ENCODE measurements around the gene KCNH4.

GRCh38 chr17:42114118-42114517, 66.8 kb downstream of the KCNH4 start:
- TF ChIP-seq CTCF (conservative IDR thresholded peaks at IDR 0.05; ENCODE audit: low read length), result no peak
- TF ChIP-seq EZH2phosphoT487 (IDR thresholded peaks at IDR 0.05; ENCODE audit: borderline replicate concordance, low read depth, low read length), result no peak

Measured in OCI-LY7 (cell line).